GM23338 (cell line): ENCODE data around the gene SCG2. TPM values are rescaled to one million over a fixed set of nuclear protein-coding genes. Genes with fewer than 3 reads are reported as not detected.

Experiments used
- ATAC-seq: fragments of 200-7000 bp; cut with Tn5 transposase; 3 replicates; pipeline ENCODE4 v1.9.1; 2020
- DNase-seq: peaks from one replicate; pipeline ENCODE4 v3.0.0-alpha.2; 2015; ENCODE audit warnings: low spot score
- H2AFZ ChIP-seq: fragments of 200-600 bp; sonication (generic); 2 replicates; pipeline ENCODE4 v1.8.0; 2016; ENCODE audit warnings: antibody characterized with exemption, mild to moderate bottlenecking, moderate library complexity
- H3F3A ChIP-seq: fragments of 200-600 bp; sonication (generic); replicated peaks from 2 replicates; pipeline ENCODE4 v1.8.0; 2017; ENCODE audit warnings: antibody characterized with exemption, mixed run types, low read depth
- H3K27ac ChIP-seq: fragments of 200-600 bp; sonication (generic); 2 replicates; pipeline ENCODE4 v1.6.1; 2016; ENCODE audit warnings: low read depth
- H3K27me3 ChIP-seq: fragments of 200-600 bp; sonication (generic); 2 replicates; pipeline ENCODE4 v1.8.0; 2016; ENCODE audit warnings: mild to moderate bottlenecking, mixed run types, moderate library complexity; ENCODE audit not compliant: insufficient read depth
- H3K36me3 ChIP-seq: fragments of 200-600 bp; sonication (generic); 2 replicates; pipeline ENCODE4 v1.8.0; 2016; ENCODE audit warnings: mild to moderate bottlenecking; ENCODE audit not compliant: insufficient read depth
- H3K4me1 ChIP-seq: fragments of 200-600 bp; sonication (generic); 2 replicates; pipeline ENCODE4 v1.8.0; 2016; ENCODE audit warnings: mild to moderate bottlenecking, moderate library complexity; ENCODE audit not compliant: insufficient read depth
- H3K4me2 ChIP-seq: fragments of 200-600 bp; sonication (generic); 2 replicates; pipeline ENCODE4 v1.7.1; 2017; ENCODE audit warnings: mixed run types
- H3K4me3 ChIP-seq: fragments of 200-600 bp; sonication (generic); 2 replicates; pipeline ENCODE4 v1.6.1; 2016; ENCODE audit warnings: mixed run types
- H3K79me2 ChIP-seq: fragments of 200-600 bp; sonication (generic); replicated peaks from 2 replicates; pipeline ENCODE4 v1.8.0; 2017; ENCODE audit warnings: mild to moderate bottlenecking; ENCODE audit not compliant: insufficient read depth
- H3K9me2 ChIP-seq: fragments of 200-600 bp; sonication (generic); 2 replicates; pipeline ENCODE4 v1.8.0; 2017; ENCODE audit not compliant: insufficient read depth
- H4K20me1 ChIP-seq: fragments of 200-600 bp; sonication (generic); replicated peaks from 2 replicates; pipeline ENCODE4 v1.8.0; 2017; ENCODE audit warnings: mild to moderate bottlenecking; ENCODE audit not compliant: insufficient read depth
- H3K27ac Mint-ChIP-seq: 2 replicates; pipeline ENCODE4 v1.8.0; 2020; ENCODE audit warnings: inconsistent platforms, mild to moderate bottlenecking, moderate library complexity, mixed read lengths
- H3K27me3 Mint-ChIP-seq: 3 replicates; pipeline ENCODE4 v1.8.0; 2022; ENCODE audit warnings: low read depth, mild to moderate bottlenecking, moderate library complexity, mixed read lengths, inconsistent platforms; ENCODE audit not compliant: insufficient read depth, poor library complexity
- H3K36me3 Mint-ChIP-seq: 3 replicates; pipeline ENCODE4 v1.8.0; 2021; ENCODE audit warnings: low read depth, mild to moderate bottlenecking, inconsistent platforms, moderate library complexity, mixed read lengths
- H3K4me1 Mint-ChIP-seq: 3 replicates; pipeline ENCODE4 v1.8.0; 2020; ENCODE audit warnings: mild to moderate bottlenecking, inconsistent platforms, mixed read lengths
- H3K4me3 Mint-ChIP-seq: 3 replicates; pipeline ENCODE4 v1.8.0; 2021; ENCODE audit warnings: moderate library complexity, mild to moderate bottlenecking, inconsistent platforms, mixed read lengths
- H3K9me3 Mint-ChIP-seq: 3 replicates; pipeline ENCODE4 v1.8.0; 2020; ENCODE audit warnings: moderate library complexity, mild to moderate bottlenecking, inconsistent platforms, mixed read lengths
- CREB1 ChIP-seq: fragments of 250-450 bp; sonication (Bioruptor Pico); IDR thresholded peaks from 2 replicates; pipeline ENCODE4 v1.5.0; 2020; ENCODE audit warnings: low read depth, mild to moderate bottlenecking, moderate library complexity
- JUNB ChIP-seq: IDR thresholded peaks from one replicate; pipeline ENCODE4 v1.6.1; 2016; ENCODE audit warnings: antibody characterized with exemption; ENCODE audit not compliant: unreplicated experiment
- NANOG ChIP-seq: IDR thresholded peaks from 2 replicates; pipeline ENCODE4 v1.6.1; 2016; ENCODE audit warnings: antibody characterized with exemption, borderline replicate concordance
- ZNF331 ChIP-seq: fragments of 250-450 bp; sonication (Bioruptor Pico); IDR thresholded peaks from 2 replicates; pipeline ENCODE4 v1.5.0; 2020; ENCODE audit warnings: low read depth, mild to moderate bottlenecking, moderate library complexity
- polyA plus RNA-seq: library from polyadenylated mRNA; unstranded; fragments of >200 nt; fragmentation: Nextera tagmentation; extraction: Ambion mirVana; gene quantifications from 2 replicates; pipeline ENCODE4 v1.2.1, GENCODE V29; 2016
- total RNA-seq: library from RNA; depleted of rRNA; stranded (reverse); fragments of >200 nt; shearing (Covaris generic); gene quantifications from 2 replicates; pipeline ENCODE4 v1.2.3, GENCODE V29; 2014
- TF ChIP-seq, protein P1 (sequence below): IDR thresholded peaks from 2 replicates; pipeline ENCODE4 v1.6.1; 2016; ENCODE audit warnings: antibody characterized with exemption

The SCG2 gene
- total and polyA plus RNA-seq, 2 experiments from 2014 or later = 0.18 to 0.31 TPM

DNA sequence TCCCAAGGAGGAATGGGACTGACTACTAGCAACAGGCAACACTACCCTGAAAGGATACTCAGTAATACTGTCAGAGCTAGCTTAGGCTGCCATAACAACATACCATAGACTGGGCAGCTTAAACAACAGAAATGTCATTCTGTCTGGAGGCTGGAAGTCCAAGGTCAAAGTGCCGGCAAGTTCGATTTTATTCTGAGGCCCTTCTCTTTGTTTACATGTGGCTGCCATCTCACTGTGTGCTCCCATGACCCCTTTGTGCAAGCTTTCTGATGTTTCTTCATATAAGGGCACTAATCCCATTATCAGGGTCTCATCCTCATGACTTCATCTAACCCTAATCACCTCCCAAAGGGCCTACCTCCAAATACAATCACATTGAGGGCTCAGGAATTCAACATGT, 30.7 kb upstream of the SCG2 start:
- Mint-ChIP-seq H3K27ac (no peak overlapping the region), H3K4me1 (no peaks in the 10 kb centered on the region), H3K36me3 (no peaks in the 10 kb centered on the region), H3K9me3 (no peaks in the 10 kb centered on the region), H3K4me3 (no peak overlapping the region), H3K27me3 (peaks cover 2% of the 10 kb centered on the region)
- DNase-seq (no peak), ATAC-seq (no peak)
- Histone ChIP-seq H3K4me3 (no peak overlapping the region), H3F3A (no peaks in the 10 kb centered on the region), H3K4me1 (no peaks in the 10 kb centered on the region), H3K4me2 (no peak overlapping the region), H3K27me3 (peaks cover 23% of the 10 kb centered on the region), H3K9me2 (no peaks in the 10 kb centered on the region), H3K79me2 (no peaks in the 10 kb centered on the region), H2AFZ (no peak overlapping the region), H3K27ac (no peak overlapping the region), H3K36me3 (no peaks in the 10 kb centered on the region), H4K20me1 (no peaks in the 10 kb centered on the region; the same call in none of the 2 replicates)
- TF ChIP-seq, protein P1, sequence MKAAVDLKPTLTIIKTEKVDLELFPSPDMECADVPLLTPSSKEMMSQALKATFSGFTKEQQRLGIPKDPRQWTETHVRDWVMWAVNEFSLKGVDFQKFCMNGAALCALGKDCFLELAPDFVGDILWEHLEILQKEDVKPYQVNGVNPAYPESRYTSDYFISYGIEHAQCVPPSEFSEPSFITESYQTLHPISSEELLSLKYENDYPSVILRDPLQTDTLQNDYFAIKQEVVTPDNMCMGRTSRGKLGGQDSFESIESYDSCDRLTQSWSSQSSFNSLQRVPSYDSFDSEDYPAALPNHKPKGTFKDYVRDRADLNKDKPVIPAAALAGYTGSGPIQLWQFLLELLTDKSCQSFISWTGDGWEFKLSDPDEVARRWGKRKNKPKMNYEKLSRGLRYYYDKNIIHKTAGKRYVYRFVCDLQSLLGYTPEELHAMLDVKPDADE = no peak
- TF ChIP-seq NANOG = no peak

DNA sequence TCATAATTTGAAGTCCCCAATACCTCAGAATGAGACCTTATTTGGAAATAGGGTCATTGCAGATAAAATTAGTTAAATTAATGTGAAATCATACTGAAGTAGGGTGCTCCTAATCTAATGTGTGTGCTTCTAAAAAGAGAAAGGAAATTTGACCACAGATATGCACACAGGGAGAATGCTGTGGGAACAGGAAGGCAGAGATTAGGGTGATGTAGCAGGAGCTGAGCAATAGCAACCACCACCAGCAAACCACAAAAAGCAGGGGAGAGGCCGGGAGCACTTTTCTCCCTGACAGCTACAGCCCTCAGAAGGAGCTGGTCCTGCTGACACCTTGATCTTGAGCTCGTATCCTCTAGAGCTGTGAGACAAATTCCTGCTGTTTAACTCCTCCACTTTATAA, 24.6 kb upstream of the SCG2 start:
- Mint-ChIP-seq H3K36me3 (no peaks in the 10 kb centered on the region), H3K4me1 (no peaks in the 10 kb centered on the region), H3K9me3 (no peaks in the 10 kb centered on the region), H3K27me3 (peaks cover 16% of the 10 kb centered on the region), H3K4me3 (no peak overlapping the region), H3K27ac (no peak overlapping the region)
- Histone ChIP-seq H3K27me3 (peaks cover 84% of the 10 kb centered on the region), H3K27ac (no peak overlapping the region), H4K20me1 (no peaks in the 10 kb centered on the region; the same call in none of the 2 replicates), H3K9me2 (no peaks in the 10 kb centered on the region), H3K4me2 (no peak overlapping the region), H3K4me3 (no peak overlapping the region), H3K4me1 (no peaks in the 10 kb centered on the region), H2AFZ (no peak overlapping the region), H3K79me2 (no peaks in the 10 kb centered on the region), H3F3A (no peaks in the 10 kb centered on the region), H3K36me3 (no peaks in the 10 kb centered on the region)
- TF ChIP-seq ZNF331 (CRISPR knock-in tag) (no peak), CREB1 (CRISPR knock-in tag) (no peak), JUNB (no peak)
- no peak for ATAC-seq
- no peak for DNase-seq

DNA sequence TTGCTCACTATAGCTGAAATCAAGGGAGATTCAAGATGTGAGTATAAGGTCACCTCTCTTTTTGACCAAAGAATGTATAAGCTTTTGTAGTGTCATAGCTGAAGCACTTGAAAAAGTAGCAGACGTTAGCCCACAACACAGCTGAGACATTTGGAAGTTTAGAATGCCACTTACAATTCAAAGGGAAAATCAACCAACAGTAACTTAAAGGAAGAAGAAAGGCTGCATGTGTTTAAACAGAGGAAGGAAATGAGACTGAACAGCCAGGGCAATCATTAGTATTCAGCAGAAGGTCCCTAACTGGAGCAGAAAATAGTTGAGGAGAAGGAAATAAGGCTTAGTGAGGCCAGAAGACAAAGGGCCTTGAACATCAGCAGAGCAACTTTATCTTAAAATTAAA, 23.5 kb upstream of the SCG2 start:
- H3K79me2 ChIP-seq = no peaks in the 10 kb centered on the region
- no peak overlapping the region for H3K4me3 ChIP-seq
- no peak overlapping the region for H3K27ac ChIP-seq
- no peak overlapping the region for H3K4me2 ChIP-seq
- peaks cover 1% of the 10 kb centered on the region for H4K20me1 ChIP-seq
- Mint-ChIP-seq H3K4me1 (no peaks in the 10 kb centered on the region), H3K27ac (no peak overlapping the region), H3K27me3 (peaks cover 27% of the 10 kb centered on the region), H3K36me3 (no peaks in the 10 kb centered on the region), H3K4me3 (no peak overlapping the region), H3K9me3 (no peaks in the 10 kb centered on the region)
- no peaks in the 10 kb centered on the region for H3K36me3 ChIP-seq
- H3F3A ChIP-seq = no peaks in the 10 kb centered on the region
- no peaks in the 10 kb centered on the region for H3K9me2 ChIP-seq
- H2AFZ ChIP-seq = no peak overlapping the region
- TF ChIP-seq JUNB = no peak
- TF ChIP-seq ZNF331 (CRISPR knock-in tag) = no peak
- no peak for ATAC-seq
- no peaks in the 10 kb centered on the region for H3K4me1 ChIP-seq
- DNase-seq = no peak
- peaks cover 94% of the 10 kb centered on the region for H3K27me3 ChIP-seq
